ENCODE results near the gene GJB5.

DNA sequence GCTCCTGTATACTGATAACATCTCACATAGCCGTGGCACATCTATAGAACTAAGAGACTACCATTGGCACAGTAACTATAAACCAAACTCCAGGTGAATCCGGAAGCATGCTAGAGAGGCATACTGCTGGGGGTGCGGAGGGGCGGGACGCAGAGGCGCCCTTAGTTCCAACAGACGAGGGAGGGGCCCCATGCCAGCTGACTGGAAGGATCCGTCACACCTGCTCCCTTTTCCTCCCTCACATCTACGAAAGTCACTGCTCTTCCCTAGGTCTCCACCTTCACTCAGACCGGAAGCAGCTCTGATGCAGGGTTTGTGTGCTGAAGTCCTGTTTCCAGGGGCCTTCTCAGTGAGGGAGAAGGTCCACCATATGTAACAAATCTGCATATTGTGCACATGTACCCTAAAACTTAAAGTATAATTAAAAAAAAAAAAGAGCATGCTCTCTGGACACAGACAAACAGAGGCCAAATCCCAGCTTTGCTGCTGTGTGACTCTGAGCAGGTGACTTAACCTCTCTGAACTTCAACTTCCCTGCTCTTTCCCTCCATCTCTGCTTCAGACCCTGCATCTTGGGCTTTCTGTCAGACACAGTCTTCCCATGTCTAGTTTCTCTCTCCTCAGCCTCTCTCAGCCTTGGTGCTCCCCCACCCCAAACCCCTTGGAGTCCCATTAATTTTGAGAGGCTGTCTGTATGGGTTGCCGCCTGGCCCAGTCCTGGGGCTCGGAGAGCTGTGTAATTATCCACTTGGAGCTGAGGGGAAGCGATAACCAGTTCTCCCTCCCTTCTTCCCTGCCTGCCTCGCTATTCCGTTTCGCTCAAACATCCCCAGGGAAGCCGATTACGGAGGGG is 7.8 kb upstream of the GJB5 start:
- TF ChIP-seq POLR2AphosphoS5 (IDR thresholded peaks at IDR 0.05) (no peak), POLR2A (IDR thresholded peaks at IDR 0.05) (no peak)
- TF ChIP-seq, protein P1, sequence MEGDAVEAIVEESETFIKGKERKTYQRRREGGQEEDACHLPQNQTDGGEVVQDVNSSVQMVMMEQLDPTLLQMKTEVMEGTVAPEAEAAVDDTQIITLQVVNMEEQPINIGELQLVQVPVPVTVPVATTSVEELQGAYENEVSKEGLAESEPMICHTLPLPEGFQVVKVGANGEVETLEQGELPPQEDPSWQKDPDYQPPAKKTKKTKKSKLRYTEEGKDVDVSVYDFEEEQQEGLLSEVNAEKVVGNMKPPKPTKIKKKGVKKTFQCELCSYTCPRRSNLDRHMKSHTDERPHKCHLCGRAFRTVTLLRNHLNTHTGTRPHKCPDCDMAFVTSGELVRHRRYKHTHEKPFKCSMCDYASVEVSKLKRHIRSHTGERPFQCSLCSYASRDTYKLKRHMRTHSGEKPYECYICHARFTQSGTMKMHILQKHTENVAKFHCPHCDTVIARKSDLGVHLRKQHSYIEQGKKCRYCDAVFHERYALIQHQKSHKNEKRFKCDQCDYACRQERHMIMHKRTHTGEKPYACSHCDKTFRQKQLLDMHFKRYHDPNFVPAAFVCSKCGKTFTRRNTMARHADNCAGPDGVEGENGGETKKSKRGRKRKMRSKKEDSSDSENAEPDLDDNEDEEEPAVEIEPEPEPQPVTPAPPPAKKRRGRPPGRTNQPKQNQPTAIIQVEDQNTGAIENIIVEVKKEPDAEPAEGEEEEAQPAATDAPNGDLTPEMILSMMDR (IDR thresholded peaks at IDR 0.05), result no peak
